AG04450 (cell line): ENCODE data around the gene KRTAP10-2. TPM values are rescaled to one million over a fixed set of nuclear protein-coding genes. Genes with fewer than 3 reads are reported as not detected.
"Not testable (repeated sequence)": the region's sequence is repeated elsewhere in the genome, so short reads cannot be mapped to it uniquely, and the experiment has no call there.

Source experiments
- CTCF ChIA-PET: fragments of 300-600, 350-600 bp; formaldehyde crosslinking; extraction: SDS; loops from one replicate; lab custom pipeline; 2022; ENCODE audit warnings: antibody characterized with exemption, inconsistent platforms; lab: Charles Lee
- POLR2A ChIA-PET: fragments of 350-600 bp; formaldehyde crosslinking; extraction: SDS; loops from one replicate; lab custom pipeline; 2021; ENCODE audit warnings: antibody characterized with exemption, inconsistent platforms; lab: Yijun Ruan, JAX
- DNase-seq: peaks from one replicate; pipeline ENCODE4 v3.0.0-alpha.2; 2011; ENCODE audit warnings: low read depth, low spot score
- H3K27ac ChIP-seq: one replicate; pipeline ENCODE4 v1.5.1; 2012; ENCODE audit warnings: low read depth, low read length, control low read depth
- H3K27me3 ChIP-seq: one replicate; pipeline ENCODE4 v1.6.0; 2012; ENCODE audit warnings: low read length; ENCODE audit not compliant: control insufficient read depth, insufficient read depth
- H3K4me3 ChIP-seq: 2 replicates; pipeline ENCODE4 v1.5.1; 2011; ENCODE audit warnings: mild to moderate bottlenecking, low read depth, low read length, control low read depth
- H3K9me3 ChIP-seq: 2 replicates; pipeline ENCODE4 v1.5.1; 2012; ENCODE audit warnings: low read length; ENCODE audit not compliant: control insufficient read depth, insufficient read depth
- polyA plus RNA-seq: library from polyadenylated mRNA; depleted of rRNA; stranded (reverse); fragments of >200 nt; gene quantifications from 2 replicates; pipeline ENCODE4 v1.2.3, GENCODE V29; 2011
- TF ChIP-seq, protein P1 (sequence below): IDR thresholded peaks from 2 replicates; pipeline ENCODE4 v1.5.1; 2011; ENCODE audit warnings: low read depth, low read length, control low read depth, inconsistent platforms

The KRTAP10-2 gene
- polyA plus RNA-seq, 1 experiment: not detected

DNA sequence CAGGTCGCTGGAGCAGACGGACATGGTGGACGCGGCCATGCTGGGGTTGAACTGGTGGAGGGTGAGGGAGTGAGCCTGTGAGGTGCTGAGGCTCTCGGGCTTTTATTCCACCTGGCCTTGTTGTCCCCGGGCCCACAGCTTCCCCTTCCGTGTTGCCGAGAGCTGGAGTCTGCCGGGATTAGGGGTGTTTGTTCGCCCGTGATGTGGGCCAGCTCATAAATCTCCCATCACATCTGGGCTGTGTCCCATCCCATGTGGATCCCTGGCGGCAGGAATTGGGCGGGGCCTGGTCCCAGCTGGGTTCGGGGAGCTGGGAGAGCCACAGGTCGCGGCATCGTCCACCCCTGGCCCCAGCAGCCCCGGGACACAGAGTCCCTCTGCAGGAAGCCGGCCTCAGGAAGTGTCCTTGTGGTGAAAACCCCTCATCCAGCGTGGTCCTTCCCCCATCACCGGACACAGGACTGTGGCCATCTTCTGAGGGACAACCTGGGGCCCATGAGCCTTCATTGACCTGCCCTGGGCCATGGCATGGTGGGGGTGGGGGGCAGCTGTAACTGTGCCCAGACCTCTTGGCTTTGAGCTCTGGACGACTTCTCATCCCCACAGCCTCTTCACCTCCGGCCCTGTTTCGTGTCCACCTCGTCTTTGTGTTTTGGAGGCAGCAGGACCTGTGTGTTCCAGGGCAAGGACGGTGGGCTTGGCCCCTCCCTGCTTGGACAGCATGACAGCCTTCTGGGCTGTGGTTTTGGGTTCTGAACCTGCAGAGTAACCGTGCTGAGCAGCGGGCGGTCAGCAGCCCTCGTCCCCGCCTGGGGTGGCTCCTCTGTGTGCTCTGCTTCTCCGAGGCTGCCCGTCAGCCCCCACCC, 41.4 kb upstream of the KRTAP10-2 start, which contains the start of gene KRTAP10-6:
KRTAP10-6 (minus strand) TSS at position 60 of the 866 bp plus-strand sequence; CDS start at position 39, 21 bp downstream.
- ChIA-PET CTCF (no interaction called here), POLR2A (no interaction called here)
- no peak for DNase-seq

GRCh38 chr21:44591801-44592130, 40.5 kb upstream of the KRTAP10-2 start:
- POLR2A ChIA-PET, H3K27ac ChIP-seq, DNase-seq, H3K4me3 ChIP-seq, CTCF ChIA-PET, H3K9me3 ChIP-seq: not testable (repeated sequence)
- peaks cover 14% of the 10 kb centered on the region for H3K27me3 ChIP-seq

More for the DNA sequence above, 41.4 kb upstream of the KRTAP10-2 start, which contains the start of gene KRTAP10-6:
- TF ChIP-seq, protein P1, sequence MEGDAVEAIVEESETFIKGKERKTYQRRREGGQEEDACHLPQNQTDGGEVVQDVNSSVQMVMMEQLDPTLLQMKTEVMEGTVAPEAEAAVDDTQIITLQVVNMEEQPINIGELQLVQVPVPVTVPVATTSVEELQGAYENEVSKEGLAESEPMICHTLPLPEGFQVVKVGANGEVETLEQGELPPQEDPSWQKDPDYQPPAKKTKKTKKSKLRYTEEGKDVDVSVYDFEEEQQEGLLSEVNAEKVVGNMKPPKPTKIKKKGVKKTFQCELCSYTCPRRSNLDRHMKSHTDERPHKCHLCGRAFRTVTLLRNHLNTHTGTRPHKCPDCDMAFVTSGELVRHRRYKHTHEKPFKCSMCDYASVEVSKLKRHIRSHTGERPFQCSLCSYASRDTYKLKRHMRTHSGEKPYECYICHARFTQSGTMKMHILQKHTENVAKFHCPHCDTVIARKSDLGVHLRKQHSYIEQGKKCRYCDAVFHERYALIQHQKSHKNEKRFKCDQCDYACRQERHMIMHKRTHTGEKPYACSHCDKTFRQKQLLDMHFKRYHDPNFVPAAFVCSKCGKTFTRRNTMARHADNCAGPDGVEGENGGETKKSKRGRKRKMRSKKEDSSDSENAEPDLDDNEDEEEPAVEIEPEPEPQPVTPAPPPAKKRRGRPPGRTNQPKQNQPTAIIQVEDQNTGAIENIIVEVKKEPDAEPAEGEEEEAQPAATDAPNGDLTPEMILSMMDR: no peak
- Histone ChIP-seq H3K9me3 (no peaks in the 10 kb centered on the region; the same call in 1 of the 2 replicates), H3K27ac (no peak within 1 kb of the TSS), H3K4me3 (no peak within 1 kb of the TSS), H3K27me3 (peaks cover 14% of the 10 kb centered on the region)

DNA sequence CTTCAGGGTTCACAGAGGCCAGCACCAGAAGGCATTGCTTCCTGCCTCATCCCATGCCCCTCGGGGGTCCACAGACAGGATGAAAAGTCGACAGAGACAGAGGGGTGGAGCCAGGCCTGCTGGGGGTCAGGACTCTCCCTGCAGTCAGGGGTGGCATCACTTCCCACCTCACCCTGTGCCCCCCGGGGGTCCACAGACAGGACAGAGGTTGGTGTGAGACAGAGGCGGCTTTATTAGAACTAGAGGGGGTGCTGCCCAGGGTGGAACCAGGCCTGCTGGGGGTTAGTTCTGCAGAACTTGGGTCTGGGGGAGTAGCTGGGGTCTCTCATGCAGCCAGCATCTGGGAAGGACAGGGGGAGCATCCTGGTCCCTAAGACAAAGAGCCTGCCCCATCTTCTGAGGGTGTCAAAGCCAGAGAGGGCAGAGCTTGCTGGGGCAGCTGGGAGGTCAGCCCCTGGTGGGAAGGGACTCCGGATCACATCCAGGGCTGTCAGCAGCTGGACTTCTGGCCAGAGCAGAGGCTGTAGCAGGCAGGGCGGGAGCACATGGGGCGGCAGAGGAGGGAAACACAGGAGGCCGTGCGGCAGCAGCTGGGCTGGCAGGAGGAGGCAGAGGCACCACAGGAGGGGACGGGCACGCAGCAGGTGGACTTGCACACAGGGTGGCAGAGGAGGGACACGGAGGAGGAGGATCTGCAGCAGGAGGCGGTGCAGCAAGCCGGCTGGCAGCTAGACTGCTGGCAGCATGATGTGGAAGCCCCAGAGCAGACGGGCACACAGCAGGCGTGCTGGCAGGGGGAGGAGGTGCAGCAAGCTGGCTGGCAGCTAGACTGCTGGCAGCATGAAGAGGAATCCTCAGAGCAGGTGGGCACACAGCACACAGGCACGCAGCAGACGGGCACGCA, 39.8 kb upstream of the KRTAP10-2 start:
- H3K9me3 ChIP-seq, CTCF ChIA-PET, POLR2A ChIA-PET, DNase-seq, H3K4me3 ChIP-seq, H3K27ac ChIP-seq: not testable (repeated sequence)
- peaks cover 11% of the 10 kb centered on the region for H3K27me3 ChIP-seq

- H3K9me3 ChIP-seq: no peaks in the 10 kb centered on the region; the same call in 1 of the 2 replicates
- TF ChIP-seq, protein P1: no peak
- peaks cover 10% of the 10 kb centered on the region for H3K27me3 ChIP-seq
- CTCF ChIA-PET: no interaction called here
- no peak overlapping the region for H3K4me3 ChIP-seq
- H3K27ac ChIP-seq: no peak overlapping the region
- DNase-seq: no peak
- POLR2A ChIA-PET: no interaction called here
Observed at GRCh38 chr21:44590311-44590721, 39.0 kb upstream of the KRTAP10-2 start.

- Histone ChIP-seq H3K27ac (no peak overlapping the region), H3K27me3 (peaks cover 10% of the 10 kb centered on the region), H3K4me3 (no peak overlapping the region), H3K9me3 (no peaks in the 10 kb centered on the region; the same call in 1 of the 2 replicates)
- no peak for DNase-seq
- TF ChIP-seq, protein P1: no peak
- ChIA-PET POLR2A (no interaction called here), CTCF (no interaction called here)
Observed at GRCh38 chr21:44589586-44590305, 38.4 kb upstream of the KRTAP10-2 start.
